CD4-positive, alpha-beta memory T cell (primary cell): Measurements from ENCODE around the gene SLC41A3. TPM values are rescaled to one million over a fixed set of nuclear protein-coding genes. Genes with fewer than 3 reads are reported as not detected.
A peak's percentile ranks its signal among the peaks of the same experiment; 100 is the strongest.
"Not testable (repeated sequence)": the region's sequence is repeated elsewhere in the genome, so short reads cannot be mapped to it uniquely, and the experiment has no call there.

Source experiments
- CTCF ChIA-PET: fragments of 350-600 bp; sonication (Branson Sonifier 250); formaldehyde crosslinking; loops from one replicate; lab custom pipeline; 2021; ENCODE audit warnings: inconsistent platforms; ENCODE audit not compliant: partially characterized antibody; lab: Charles Lee
- POLR2A ChIA-PET: fragments of 350-600 bp; sonication (Branson Sonifier 250); formaldehyde crosslinking; loops from one replicate; lab custom pipeline; 2021; ENCODE audit not compliant: partially characterized antibody; lab: Charles Lee
- DNase-seq, 5 donors: peaks; one replicate each; pipeline versions ENCODE4 v3.0.0 to v3.0.0-alpha.2; 2020 to 2022; ENCODE audit warnings: mixed read lengths in 1 of 5
- H3K27ac ChIP-seq: one replicate; pipeline ENCODE4 v1.7.0; 2013; ENCODE audit warnings: low read depth, low read length
- H3K27me3 ChIP-seq: 2 replicates; pipeline ENCODE4 v1.7.0; 2013; ENCODE audit warnings: mild to moderate bottlenecking, low read length, moderate library complexity; ENCODE audit not compliant: insufficient read depth
- H3K36me3 ChIP-seq: 2 replicates; pipeline ENCODE4 v1.7.0; 2013; ENCODE audit warnings: mild to moderate bottlenecking, low read length, moderate library complexity; ENCODE audit not compliant: insufficient read depth
- H3K4me1 ChIP-seq: 2 replicates; pipeline ENCODE4 v1.7.0; 2013; ENCODE audit warnings: mild to moderate bottlenecking, low read length, moderate library complexity; ENCODE audit not compliant: insufficient read depth
- H3K4me3 ChIP-seq, 2 donors: one replicate each; pipeline ENCODE4 v1.7.0; 2013; ENCODE audit warnings: low read length in 2 of 2, mild to moderate bottlenecking in 1 of 2
- H3K9me3 ChIP-seq, 2 donors: one replicate each; pipeline ENCODE4 v1.7.0; 2013; ENCODE audit warnings: low read length in 2 of 2, control low read depth in 1 of 2; ENCODE audit not compliant: control insufficient read depth in 1 of 2
- H3K27ac Mint-ChIP-seq, 7 donors: one replicate each; pipeline ENCODE4 v1.8.0; 2020 to 2021; ENCODE audit warnings: mixed read lengths in 7 of 7, mild to moderate bottlenecking in 6 of 7, inconsistent platforms in 3 of 7, moderate library complexity in 3 of 7
- H3K27me3 Mint-ChIP-seq, 2 donors: one replicate each; pipeline ENCODE4 v1.8.0; 2020 to 2021; ENCODE audit warnings: mixed read lengths in 2 of 2
- H3K36me3 Mint-ChIP-seq, 2 donors: one replicate each; pipeline ENCODE4 v1.8.0; 2020 to 2021; ENCODE audit warnings: mixed read lengths in 2 of 2, inconsistent platforms in 1 of 2, mild to moderate bottlenecking in 1 of 2
- H3K4me1 Mint-ChIP-seq, 4 donors: one replicate each; pipeline ENCODE4 v1.8.0; 2020 to 2021; ENCODE audit warnings: mixed read lengths in 4 of 4, mild to moderate bottlenecking in 1 of 4
- H3K4me3 Mint-ChIP-seq, 8 donors: one replicate each; pipeline ENCODE4 v1.8.0; 2020 to 2021; ENCODE audit warnings: mixed read lengths in 8 of 8, mild to moderate bottlenecking in 7 of 8, moderate library complexity in 6 of 8, inconsistent platforms in 3 of 8
- H3K9me3 Mint-ChIP-seq, 8 donors: one replicate each; pipeline ENCODE4 v1.8.0; 2020 to 2021; ENCODE audit warnings: mixed read lengths in 8 of 8, mild to moderate bottlenecking in 5 of 8, inconsistent platforms in 3 of 8, moderate library complexity in 1 of 8
- intact Hi-C: fragments of 100-400 bp; cut with micrococcal nuclease; formaldehyde crosslinking; loops from one replicate; pipeline ENCODE4 v1.15.1; 2023
- polyA plus RNA-seq, 2 donors: library from polyadenylated mRNA; unstranded; fragments of 300-500 nt; fragmentation: Illumina TruSeq; gene quantifications; one replicate each; pipeline ENCODE4 v1.2.3, GENCODE V29; 2021
- total RNA-seq, 2 experiments: library from RNA; stranded (reverse); gene quantifications; one replicate each; pipeline ENCODE4 v1.2.3, GENCODE V29; 2021

SLC41A3 gene
- total and polyA plus RNA-seq, 4 experiments from 2014 or later, result 22.5 to 41.2 (median 32.8) TPM

- Mint-ChIP-seq H3K4me3 (no peak overlapping the region), H3K27ac (no peak overlapping the region), H3K9me3 (peaks cover 0 to 18% (median 7%) of the 10 kb centered on the region in 8 donors), H3K36me3 (peaks cover 29 to 79% of the 10 kb centered on the region in 2 donors), H3K27me3 (no peaks in the 10 kb centered on the region), H3K4me1 (peaks cover 4 to 8% (median 6%) of the 10 kb centered on the region in 4 donors)
- no peaks in the 10 kb centered on the region for H3K36me3 ChIP-seq
- ChIA-PET CTCF (no interaction called here), POLR2A (no interaction called here)
- no peak for DNase-seq
- H3K4me1 ChIP-seq, result peaks cover 6% of the 10 kb centered on the region
- intact Hi-C loops, result no loop called here
- no peaks in the 10 kb centered on the region for H3K27me3 ChIP-seq
- no peaks in the 10 kb centered on the region for H3K9me3 ChIP-seq
- no peak overlapping the region for H3K4me3 ChIP-seq
- H3K27ac ChIP-seq, result no peak overlapping the region
These were observed 44.1 kb downstream of the SLC41A3 start for GRCh38 chr3:126039870-126040269.

GRCh38 chr3:126038791-126039190 lies 45.1 kb downstream of the SLC41A3 start:
- Mint-ChIP-seq H3K9me3 (peaks cover 0 to 18% (median 7%) of the 10 kb centered on the region in 8 donors), H3K36me3 (peaks cover 38 to 87% of the 10 kb centered on the region in 2 donors)
- POLR2A ChIA-PET, H3K9me3 ChIP-seq, H3K4me3 ChIP-seq, DNase-seq, H3K27ac ChIP-seq, H3K27me3 Mint-ChIP-seq, H3K4me3 Mint-ChIP-seq, H3K36me3 ChIP-seq, H3K27ac Mint-ChIP-seq, H3K4me1 Mint-ChIP-seq, intact Hi-C loops, CTCF ChIA-PET, H3K27me3 ChIP-seq: not testable (repeated sequence)
- peaks cover 12% of the 10 kb centered on the region for H3K4me1 ChIP-seq

GRCh38 chr3:126036056-126036549 lies 47.8 kb downstream of the SLC41A3 start:
- Mint-ChIP-seq H3K27ac (no peak overlapping the region), H3K36me3 (peaks cover 58 to 94% of the 10 kb centered on the region in 2 donors), H3K27me3 (no peaks in the 10 kb centered on the region), H3K4me3 (no peak overlapping the region), H3K9me3 (peaks cover 0 to 8% (median 0%) of the 10 kb centered on the region in 8 donors), H3K4me1 (peaks cover 6 to 10% (median 7%) of the 10 kb centered on the region in 4 donors)
- no peak for DNase-seq
- intact Hi-C loops, result no loop called here
- ChIA-PET CTCF (no interaction called here), POLR2A (no interaction called here)
- H3K27ac ChIP-seq, result no peak overlapping the region
- H3K4me1 ChIP-seq, result peaks cover 12% of the 10 kb centered on the region
- no peaks in the 10 kb centered on the region for H3K36me3 ChIP-seq
- H3K4me3 ChIP-seq, result no peak overlapping the region
- no peaks in the 10 kb centered on the region for H3K9me3 ChIP-seq
- no peaks in the 10 kb centered on the region for H3K27me3 ChIP-seq

- peak overlapping the region in 1 of 7 donors; percentile 11 for H3K27ac Mint-ChIP-seq
- H3K27ac ChIP-seq, result no peak overlapping the region
- H3K9me3 ChIP-seq, result no peaks in the 10 kb centered on the region
- peaks cover 6 to 10% (median 7%) of the 10 kb centered on the region in 4 donors for H3K4me1 Mint-ChIP-seq
- ChIA-PET POLR2A (no interaction called here), CTCF (no interaction called here)
- intact Hi-C loops, result no loop called here
- no peaks in the 10 kb centered on the region for H3K36me3 ChIP-seq
- peaks cover 0 to 8% (median 0%) of the 10 kb centered on the region in 8 donors for H3K9me3 Mint-ChIP-seq
- DNase-seq, result no peak
- no peaks in the 10 kb centered on the region for H3K27me3 ChIP-seq
- H3K4me1 ChIP-seq, result peaks cover 12% of the 10 kb centered on the region
- H3K4me3 ChIP-seq, result no peak overlapping the region
- no peaks in the 10 kb centered on the region for H3K27me3 Mint-ChIP-seq
- peaks cover 58 to 96% of the 10 kb centered on the region in 2 donors for H3K36me3 Mint-ChIP-seq
- peak overlapping the region in 1 of 8 donors; percentile 46 for H3K4me3 Mint-ChIP-seq
These were observed 48.4 kb downstream of the SLC41A3 start for GRCh38 chr3:126035362-126036050.

GRCh38 chr3:126034481-126035361 lies 49.2 kb downstream of the SLC41A3 start:
- DNase-seq, result no peak
- Histone ChIP-seq H3K4me3 (no peak overlapping the region), H3K9me3 (no peaks in the 10 kb centered on the region), H3K4me1 (peaks cover 12% of the 10 kb centered on the region), H3K36me3 (no peaks in the 10 kb centered on the region), H3K27me3 (no peaks in the 10 kb centered on the region), H3K27ac (no peak overlapping the region)
- Mint-ChIP-seq H3K27ac (peak overlapping the region in 3 of 7 donors; percentile 1 to 33 (median 11)), H3K4me3 (no peak overlapping the region), H3K4me1 (peaks cover 6 to 10% (median 7%) of the 10 kb centered on the region in 4 donors), H3K27me3 (no peaks in the 10 kb centered on the region), H3K9me3 (peaks cover 0 to 4% (median 0%) of the 10 kb centered on the region in 8 donors), H3K36me3 (peaks cover 59 to 92% of the 10 kb centered on the region in 2 donors)
- ChIA-PET POLR2A (no interaction called here), CTCF (no interaction called here)
- intact Hi-C loops, result no loop called here

GRCh38 chr3:126033765-126034164 lies 50.2 kb downstream of the SLC41A3 start:
- no peak overlapping the region for H3K4me3 Mint-ChIP-seq
- no peaks in the 10 kb centered on the region for H3K27me3 Mint-ChIP-seq
- peaks cover 0 to 9% (median 5%) of the 10 kb centered on the region in 8 donors for H3K9me3 Mint-ChIP-seq
- H3K4me1 ChIP-seq, result peaks cover 12% of the 10 kb centered on the region
- ChIA-PET CTCF (no interaction called here), POLR2A (no interaction called here)
- H3K36me3 ChIP-seq, result no peaks in the 10 kb centered on the region
- H3K27me3 ChIP-seq, result no peaks in the 10 kb centered on the region
- no peak overlapping the region for H3K27ac ChIP-seq
- peak overlapping the region in 1 of 7 donors; percentile 18 for H3K27ac Mint-ChIP-seq
- DNase-seq, result no peak
- peaks cover 6 to 10% (median 7%) of the 10 kb centered on the region in 4 donors for H3K4me1 Mint-ChIP-seq
- H3K4me3 ChIP-seq, result no peak overlapping the region
- peaks cover 60 to 92% of the 10 kb centered on the region in 2 donors for H3K36me3 Mint-ChIP-seq
- intact Hi-C loops, result no loop called here
- H3K9me3 ChIP-seq, result no peaks in the 10 kb centered on the region
